MCF 10A (cell line): Measurements from ENCODE around the gene CST3. TPM values are rescaled to one million over a fixed set of nuclear protein-coding genes. Genes with fewer than 3 reads are reported as not detected.
"Not testable (repeated sequence)": the region's sequence is repeated elsewhere in the genome, so short reads cannot be mapped to it uniquely, and the experiment has no call there.

Experiments used
- BruUV-seq: library from RNA; stranded (reverse); fragments of 400-500 nt; replicated peaks from 2 replicates; lab custom pipeline; 2021; lab: Mats Ljungman, UMichigan
- CTCF ChIA-PET: fragments of 300-600 bp; sonication (Branson Sonifier 250); formaldehyde crosslinking; extraction: SDS; loops from one replicate; lab custom pipeline; 2021; ENCODE audit warnings: antibody characterized with exemption, inconsistent platforms; lab: Yijun Ruan, JAX
- POLR2A ChIA-PET: fragments of 300-600, 350-650 bp; sonication (Branson Sonifier 250); formaldehyde crosslinking; extraction: SDS; loops from one replicate; lab custom pipeline; 2020; ENCODE audit warnings: antibody characterized with exemption, inconsistent platforms; lab: Yijun Ruan, JAX
- DNase-seq: peaks from one replicate; pipeline ENCODE4 v3.0.0-alpha.2; 2018; ENCODE audit not compliant: unreplicated experiment
- H3K27ac Mint-ChIP-seq: one replicate; pipeline ENCODE4 v1.8.0; 2022; ENCODE audit warnings: mild to moderate bottlenecking, low read depth, mixed read lengths; ENCODE audit not compliant: unreplicated experiment
- H3K27me3 Mint-ChIP-seq: one replicate; pipeline ENCODE4 v1.8.0; 2022; ENCODE audit warnings: mixed read lengths; ENCODE audit not compliant: insufficient read depth, unreplicated experiment
- H3K36me3 Mint-ChIP-seq: one replicate; pipeline ENCODE4 v1.8.0; 2022; ENCODE audit warnings: mild to moderate bottlenecking, moderate library complexity, mixed read lengths; ENCODE audit not compliant: insufficient read depth, unreplicated experiment
- H3K4me1 Mint-ChIP-seq: one replicate; pipeline ENCODE4 v1.8.0; 2022; ENCODE audit warnings: mixed read lengths; ENCODE audit not compliant: insufficient read depth, unreplicated experiment
- H3K4me3 Mint-ChIP-seq: one replicate; pipeline ENCODE4 v1.8.0; 2022; ENCODE audit warnings: mild to moderate bottlenecking, moderate library complexity, mixed read lengths; ENCODE audit not compliant: unreplicated experiment
- H3K9me3 Mint-ChIP-seq: one replicate; pipeline ENCODE4 v1.8.0; 2022; ENCODE audit warnings: mixed read lengths; ENCODE audit not compliant: unreplicated experiment
- CTCF ChIP-seq: fragments of 200-600 bp; IDR thresholded peaks from one replicate; pipeline ENCODE4 v1.8.0; 2022; ENCODE audit warnings: antibody characterized with exemption, mild to moderate bottlenecking; ENCODE audit not compliant: unreplicated experiment
- intact Hi-C: fragments of 100-400 bp; cut with micrococcal nuclease; formaldehyde crosslinking; loops from 2 replicates; pipeline ENCODE4 v1.14.1; 2022
- total RNA-seq: library from RNA; stranded (reverse); gene quantifications from 2 replicates; pipeline ENCODE4 v1.2.3, GENCODE V29; 2022

The CST3 gene
- total RNA-seq, 1 experiment from 2014 or later = 303 TPM

GRCh38 chr20:23667666-23668065 lies 29.9 kb upstream of the CST3 start:
- DNase-seq = no peak
- H3K4me3 Mint-ChIP-seq = no peak overlapping the region
- BruUV-seq = no TSS peak
- H3K27ac Mint-ChIP-seq = no peak overlapping the region
- no peak for TF ChIP-seq CTCF
- H3K4me1 Mint-ChIP-seq = no peaks in the 10 kb centered on the region
- no peaks in the 10 kb centered on the region for H3K36me3 Mint-ChIP-seq
- no peaks in the 10 kb centered on the region for H3K27me3 Mint-ChIP-seq
- intact Hi-C loops = loop anchor here (1.0 to 10.0 kb wide), 3 partner anchors 57 to 1251 kb away; no protein-coding TSS in a partner anchor
- POLR2A ChIA-PET = interaction anchor here (1.2 kb wide), 1 partner anchor 30 kb away, joined by 3 read pairs; the partner anchor contains the start of gene CST3
- no peaks in the 10 kb centered on the region for H3K9me3 Mint-ChIP-seq
- CTCF ChIA-PET = interaction anchor here (0.6 to 5.0 kb wide), 37 partner anchors 12 to 1873 kb away, joined by 3 to 74 read pairs (median 6); partner anchors contain the start of gene CSTL1

- no peaks in the 10 kb centered on the region for H3K9me3 Mint-ChIP-seq
- intact Hi-C loops = loop anchor here (1.0 to 10.0 kb wide), 2 partner anchors 58 to 224 kb away; no protein-coding TSS in a partner anchor
- TF ChIP-seq CTCF = no peak
- ChIA-PET CTCF (interaction anchor here (0.6 to 5.0 kb wide), 9 partner anchors 11 to 1251 kb away, joined by 3 to 74 read pairs (median 18); partner anchors contain the start of gene CSTL1), POLR2A (no interaction called here)
- no peak for DNase-seq
- H3K36me3 Mint-ChIP-seq = no peaks in the 10 kb centered on the region
- H3K27me3 Mint-ChIP-seq = no peaks in the 10 kb centered on the region
- no peak overlapping the region for H3K27ac Mint-ChIP-seq
- no peak overlapping the region for H3K4me3 Mint-ChIP-seq
- BruUV-seq = no TSS peak
- H3K4me1 Mint-ChIP-seq = no peaks in the 10 kb centered on the region
These were observed 28.9 kb upstream of the CST3 start for GRCh38 chr20:23666698-23667097.

DNA sequence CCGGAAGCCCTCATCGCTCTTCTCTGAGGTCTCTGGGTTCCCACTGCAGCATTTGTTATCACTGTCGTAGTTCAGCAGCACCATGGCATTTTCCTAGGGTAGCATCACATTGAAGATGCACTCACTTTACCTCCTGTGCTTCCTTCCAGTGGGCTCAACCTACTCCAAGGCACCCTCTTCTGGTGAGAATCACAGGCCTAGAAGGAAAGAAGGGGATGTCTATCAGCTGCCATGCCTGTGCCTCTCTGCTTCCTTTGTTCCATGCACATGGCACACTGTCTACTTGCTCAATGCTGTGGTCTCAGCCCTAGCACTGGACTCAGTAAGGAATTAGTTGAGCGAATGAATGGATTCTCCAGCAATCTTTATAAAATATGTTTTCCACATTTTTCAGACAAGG lies 28.4 kb upstream of the CST3 start:
- Mint-ChIP-seq H3K4me1 (no peaks in the 10 kb centered on the region), H3K27ac (no peak overlapping the region), H3K27me3 (no peaks in the 10 kb centered on the region), H3K36me3 (no peaks in the 10 kb centered on the region), H3K9me3 (no peaks in the 10 kb centered on the region), H3K4me3 (no peak overlapping the region)
- ChIA-PET CTCF (interaction anchor here (0.6 to 5.0 kb wide), 4 partner anchors 11 to 332 kb away, joined by 3 to 74 read pairs (median 38); partner anchors contain the start of gene CSTL1), POLR2A (no interaction called here)
- no TSS peak for BruUV-seq
- TF ChIP-seq CTCF = no peak
- DNase-seq = peak; percentile 14
- intact Hi-C loops = loop anchor here (1.0 to 10.0 kb wide), 2 partner anchors 59 to 224 kb away; no protein-coding TSS in a partner anchor

DNA sequence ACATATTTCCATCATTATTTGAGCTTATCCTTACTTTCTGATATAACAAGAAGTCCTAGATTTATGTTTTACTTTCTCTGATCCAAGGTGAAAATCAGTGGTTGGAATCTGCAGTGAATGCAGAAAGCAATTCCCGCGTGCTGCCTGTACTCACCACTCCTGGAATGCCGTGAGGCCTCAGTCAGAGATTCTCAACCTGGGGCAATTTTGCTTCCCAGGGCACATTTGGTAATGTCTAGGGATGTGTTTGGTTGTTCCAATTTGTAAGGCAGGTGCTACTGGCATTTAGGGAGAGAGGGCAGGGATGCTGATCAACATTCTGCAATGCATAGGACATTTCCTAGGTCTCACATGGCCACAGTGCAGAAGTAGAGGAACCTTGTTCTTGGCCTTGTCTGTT lies 27.2 kb upstream of the CST3 start:
- Mint-ChIP-seq H3K27ac (no peak overlapping the region), H3K27me3 (no peaks in the 10 kb centered on the region)
- CTCF ChIA-PET = interaction anchor here (0.9 to 5.0 kb wide), 4 partner anchors 9 to 333 kb away, joined by 3 to 74 read pairs (median 5); no protein-coding TSS in a partner anchor

DNA sequence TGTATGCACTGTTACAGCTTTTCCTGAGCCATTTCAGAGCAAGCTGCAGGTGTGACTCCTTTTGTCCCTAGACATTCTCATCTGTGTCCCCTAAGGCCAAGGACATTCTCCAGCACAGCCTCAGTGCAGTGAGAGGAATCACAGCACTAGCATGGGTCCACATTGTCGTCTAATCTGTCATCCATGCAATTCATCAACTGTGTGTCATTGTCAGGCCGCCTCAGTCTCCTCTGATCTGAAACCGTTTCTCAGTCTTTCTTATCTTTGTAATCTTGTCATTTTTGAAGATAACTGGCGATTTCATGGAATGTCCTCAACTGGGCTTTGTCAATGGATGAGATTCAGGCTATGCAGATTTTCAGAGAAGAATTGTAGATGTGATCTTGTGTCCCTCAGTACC lies 26.3 kb upstream of the CST3 start:
- H3K36me3 Mint-ChIP-seq, H3K9me3 Mint-ChIP-seq, DNase-seq, H3K27ac Mint-ChIP-seq, H3K4me1 Mint-ChIP-seq, H3K27me3 Mint-ChIP-seq, H3K4me3 Mint-ChIP-seq, BruUV-seq: not testable (repeated sequence)
- POLR2A ChIA-PET = interaction anchor here (1.3 kb wide), 1 partner anchor 35 kb away, joined by 6 read pairs; no protein-coding TSS in a partner anchor
- intact Hi-C loops = loop anchor here (10.0 kb wide), 1 partner anchor 61 kb away; no protein-coding TSS in a partner anchor
- CTCF ChIA-PET = interaction anchor here (1.0 to 3.1 kb wide), 4 partner anchors 9 to 334 kb away, joined by 3 to 11 read pairs (median 6); no protein-coding TSS in a partner anchor

More for the DNA sequence above, 27.2 kb upstream of the CST3 start:
- Mint-ChIP-seq H3K36me3 (no peaks in the 10 kb centered on the region), H3K9me3 (no peaks in the 10 kb centered on the region), H3K4me1 (no peaks in the 10 kb centered on the region), H3K4me3 (no peak overlapping the region)
- BruUV-seq = no TSS peak
- POLR2A ChIA-PET = no interaction called here
- no peak for DNase-seq
- intact Hi-C loops = loop anchor here (10.0 kb wide), 1 partner anchor 60 kb away; no protein-coding TSS in a partner anchor
- TF ChIP-seq CTCF = no peak
